Stimulated activated CD4-positive, alpha-beta T cell treated with anti-CD3 and anti-CD28 coated beads, Interleukin-4, amount 100 ng/mL, for 24 hours (primary cell): ENCODE data around the gene TOX2.

Experiments
- DNase-seq: peaks from one replicate; pipeline ENCODE4 v3.0.0-alpha.2; 2020

The TOX2 gene

DNA sequence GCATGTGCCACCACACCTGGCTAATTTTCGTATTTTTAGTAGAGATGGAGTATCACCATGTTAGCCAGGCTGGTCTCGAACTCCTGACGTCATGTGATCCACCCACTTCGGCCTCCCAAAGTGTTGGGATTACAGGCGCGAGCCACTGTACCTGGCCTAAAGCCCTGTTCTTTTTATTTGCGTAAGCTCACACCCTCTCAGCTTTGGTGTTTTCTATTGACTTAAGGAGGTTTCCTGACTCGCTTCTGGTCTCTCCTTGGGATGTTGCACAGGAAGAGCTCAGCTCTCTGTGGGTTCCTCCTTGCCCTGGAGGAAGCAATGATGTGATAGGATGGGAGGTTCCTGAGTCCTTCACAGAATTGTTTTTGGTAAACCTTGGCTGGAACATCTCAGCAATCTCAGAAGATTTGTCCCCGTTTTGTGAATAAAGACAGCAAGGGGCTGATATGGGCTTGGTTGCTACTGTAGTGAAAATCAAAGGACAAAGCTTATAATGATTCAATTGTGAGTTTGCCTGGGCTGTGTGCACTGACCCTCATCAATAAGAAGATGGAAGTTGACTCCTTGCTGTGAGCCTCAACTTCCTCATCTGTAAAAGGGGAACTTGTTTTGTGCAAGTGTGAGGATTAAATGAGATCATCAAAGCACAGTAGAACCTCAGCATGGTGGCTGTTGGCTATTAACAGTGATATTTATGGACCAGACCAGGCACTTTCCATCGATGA lies 27.0 kb downstream of the TOX2 start:
- DNase-seq = no peak

DNA sequence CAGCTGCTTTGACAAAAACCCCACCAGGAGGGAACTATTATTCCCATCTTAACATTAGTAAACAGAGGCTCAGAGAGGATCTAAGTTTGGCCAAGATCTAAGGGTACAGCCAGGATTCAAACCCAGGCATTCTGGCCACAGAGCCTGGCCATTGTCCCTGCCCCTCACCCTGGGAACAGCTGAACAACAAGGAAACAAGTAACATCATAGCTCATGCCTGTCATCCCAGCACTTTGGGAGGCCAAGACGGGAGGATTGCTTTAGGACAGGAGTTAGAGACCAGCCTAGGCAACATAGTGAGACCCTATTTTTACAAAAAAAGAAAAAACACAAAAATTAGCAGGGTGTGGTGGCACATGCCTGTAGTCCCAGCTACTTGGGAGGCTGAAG lies 27.5 kb downstream of the TOX2 start:
- DNase-seq = no peak

- DNase-seq = no peak
Measured at GRCh38 chr20:43942667-43943285, 28.1 kb downstream of the TOX2 start.

- no peak for DNase-seq
Measured at GRCh38 chr20:43943725-43944124, 29.1 kb downstream of the TOX2 start.

DNA sequence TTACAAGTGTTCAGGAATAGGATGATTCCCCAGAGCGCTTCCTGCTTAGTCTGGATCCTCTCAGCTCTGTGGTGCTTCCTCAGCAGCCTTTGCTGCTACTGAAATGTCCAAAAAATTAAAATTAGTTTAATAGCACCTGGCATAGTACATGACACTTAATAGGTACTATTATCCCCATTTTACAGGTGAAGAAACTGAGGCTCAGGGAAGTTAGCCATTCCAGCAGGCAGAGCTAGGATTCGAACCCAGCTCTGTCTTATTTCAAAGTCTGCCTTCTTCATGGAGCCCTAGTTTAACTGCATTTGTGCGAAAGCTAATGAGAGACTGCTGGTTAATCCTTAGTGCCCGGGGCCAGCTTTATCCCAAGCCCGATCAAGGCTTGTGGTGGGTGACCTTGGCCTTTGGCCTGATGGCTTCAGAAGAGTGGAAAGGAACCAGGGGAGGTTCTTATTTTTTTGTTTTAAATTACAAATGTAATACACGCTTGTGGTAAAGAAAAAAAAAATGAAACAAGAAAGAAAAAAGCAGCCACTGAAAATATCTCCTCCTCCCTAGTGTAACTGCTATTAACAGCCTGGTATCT lies 30.1 kb downstream of the TOX2 start:
- no peak for DNase-seq

GRCh38 chr20:43945391-43946205 lies 30.9 kb downstream of the TOX2 start:
- DNase-seq = no peak

DNA sequence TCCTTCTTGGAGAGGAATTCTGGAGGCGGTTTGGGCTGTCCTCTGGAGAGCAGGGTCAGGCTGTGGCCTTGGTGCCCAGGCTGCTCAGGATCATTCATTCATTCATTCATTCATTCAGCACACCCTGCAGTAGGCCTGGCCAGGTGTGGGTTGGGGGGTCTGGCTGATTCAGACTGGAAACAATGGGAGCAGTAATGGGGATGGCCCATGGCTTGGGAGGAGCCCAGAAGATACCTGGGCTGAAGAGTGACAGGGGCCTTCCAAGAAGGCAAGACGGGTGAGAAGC lies 31.5 kb downstream of the TOX2 start:
- DNase-seq = no peak

DNA sequence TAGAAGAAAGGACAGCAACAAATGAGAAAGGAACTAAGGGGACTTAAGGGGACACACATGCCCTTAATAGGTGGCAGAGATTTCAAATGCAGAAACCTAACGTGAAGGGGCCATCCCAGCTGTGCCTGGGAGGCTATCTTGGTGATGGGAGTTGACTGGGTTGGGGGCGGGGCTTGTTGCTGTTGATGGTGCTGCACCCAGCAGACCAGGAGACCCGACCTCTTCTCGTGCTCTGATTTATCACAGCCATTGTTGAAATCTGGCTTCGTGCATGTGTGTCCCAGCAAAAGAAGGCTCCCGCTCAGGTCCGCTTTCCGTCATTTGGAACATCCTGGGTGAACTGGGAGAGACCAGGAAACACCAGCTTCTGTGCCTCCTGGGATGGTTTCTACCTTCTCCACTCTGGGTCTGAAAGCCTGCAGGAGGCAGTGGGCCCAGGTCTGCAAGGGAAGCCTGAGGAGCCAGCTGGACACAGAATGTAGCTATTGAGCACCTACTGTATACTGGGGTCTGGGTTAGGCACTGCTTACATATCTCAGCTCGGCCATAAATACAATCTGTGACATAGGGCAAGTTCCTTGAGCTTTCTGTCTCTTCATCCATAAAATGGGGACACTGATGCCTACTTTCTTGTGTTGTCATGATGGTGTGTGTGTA lies 32.1 kb downstream of the TOX2 start:
- no peak for DNase-seq

DNA sequence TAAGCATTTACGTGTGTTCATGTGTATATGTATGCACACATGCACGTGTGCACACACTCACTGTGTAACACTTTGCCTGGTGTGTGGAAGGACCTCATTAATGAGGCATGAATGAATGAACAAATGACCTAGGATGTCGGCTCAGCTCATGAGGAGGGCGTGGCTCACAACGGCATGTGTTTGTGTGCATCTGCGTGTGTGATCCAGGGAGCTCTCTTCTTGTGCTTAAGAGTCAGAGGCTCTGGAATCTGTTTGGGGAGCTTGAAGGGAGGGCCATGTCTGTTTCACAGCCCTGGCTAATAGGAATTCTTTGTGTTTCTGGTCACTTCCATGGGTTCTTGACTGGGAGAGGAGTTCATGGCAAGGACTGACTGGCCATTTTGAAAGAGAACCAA lies 32.7 kb downstream of the TOX2 start:
- DNase-seq = no peak

DNA sequence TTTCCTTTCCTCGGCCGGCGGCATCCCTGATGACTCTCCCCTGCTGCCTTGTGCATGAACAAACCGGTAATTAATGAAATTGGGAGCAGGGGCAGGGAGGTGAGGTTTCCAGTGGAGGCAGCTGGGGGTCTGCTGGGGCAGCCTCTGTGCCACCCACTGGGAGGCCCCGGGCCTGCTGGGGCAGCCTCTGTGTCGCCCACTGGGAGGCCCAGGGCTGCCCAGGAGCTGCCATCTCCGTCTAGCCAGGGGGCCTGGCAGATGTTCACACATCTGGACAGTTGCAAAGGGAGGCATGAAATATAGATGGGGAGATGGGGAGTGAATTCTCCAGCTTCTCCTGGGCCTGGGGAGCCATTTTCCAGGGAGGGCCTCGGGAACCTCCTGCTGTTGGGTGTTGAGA lies 33.8 kb downstream of the TOX2 start:
- no peak for DNase-seq

DNA sequence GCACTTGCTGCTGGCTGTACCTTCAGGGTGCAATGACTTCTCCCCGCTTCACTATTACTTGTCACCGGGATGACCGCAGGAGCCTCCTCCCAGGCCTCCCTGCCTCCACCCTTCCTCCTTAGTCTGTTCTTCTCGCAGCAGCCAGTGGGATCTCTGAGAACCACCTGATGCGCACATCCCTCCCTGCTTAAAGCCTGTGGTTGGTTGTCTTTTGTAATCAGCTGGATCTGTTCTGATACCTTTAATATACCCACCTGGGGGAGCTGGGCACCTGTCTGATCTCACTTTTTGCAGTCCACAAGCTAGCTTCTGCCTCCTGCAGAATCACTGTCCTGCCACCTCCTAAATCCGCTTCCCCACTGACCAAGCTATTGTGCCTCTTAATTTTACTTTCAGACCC lies 34.6 kb downstream of the TOX2 start:
- DNase-seq = no peak

GRCh38 chr20:43949741-43950618 lies 35.3 kb downstream of the TOX2 start:
- DNase-seq = peak; percentile 60

DNA sequence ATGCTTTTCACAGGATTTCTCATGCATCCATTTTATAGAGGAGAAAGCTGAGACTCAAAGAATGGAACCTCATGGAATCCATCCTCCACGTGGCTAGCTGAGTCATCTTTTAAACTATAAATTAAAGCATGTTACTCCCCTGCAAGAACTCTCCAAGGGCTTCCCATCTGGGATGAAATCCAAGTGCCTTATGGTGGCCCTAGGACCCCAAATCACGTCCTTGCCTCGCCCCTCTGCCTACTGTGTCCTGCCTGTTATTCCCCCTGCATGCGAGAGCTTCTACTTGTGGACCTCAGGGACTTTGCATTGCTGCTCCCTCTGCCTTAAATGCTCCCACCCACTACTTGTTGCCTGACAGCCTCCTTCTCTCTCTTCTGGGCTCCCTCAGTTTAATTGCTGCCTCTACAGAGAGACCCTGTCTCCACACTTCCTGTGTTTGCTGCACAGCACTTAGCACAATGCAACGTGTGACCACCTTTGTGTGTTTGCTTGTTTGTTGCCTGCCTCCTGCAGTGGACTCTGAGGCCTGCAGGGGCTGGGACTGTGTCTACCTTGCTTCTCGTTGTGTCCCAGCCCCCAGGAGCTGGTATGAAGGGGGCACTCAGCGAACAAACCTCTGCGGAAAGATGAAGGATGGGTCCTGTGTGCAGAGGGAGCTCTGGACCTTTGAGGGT lies 39.4 kb downstream of the TOX2 start:
- no peak for DNase-seq

DNA sequence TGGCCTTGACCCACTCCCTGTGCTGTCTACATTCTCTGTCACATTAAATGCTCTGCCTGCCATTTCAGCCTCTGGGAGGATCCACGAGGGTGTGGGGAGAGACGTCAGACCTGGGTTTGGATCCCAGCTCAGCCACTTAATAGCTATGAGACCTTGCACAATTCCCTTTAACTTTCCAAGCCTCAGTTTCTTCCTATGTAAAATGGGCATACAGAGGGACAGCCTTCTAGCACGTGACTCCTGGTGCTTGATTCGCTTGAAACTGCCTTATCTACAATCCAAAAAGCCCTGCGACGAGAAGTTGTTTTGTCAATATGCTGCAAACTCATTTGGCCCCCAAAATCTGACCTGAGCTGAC lies 40.0 kb downstream of the TOX2 start:
- no peak for DNase-seq

- DNase-seq = peak; percentile 68
Measured at GRCh38 chr20:43955062-43955749, 40.6 kb downstream of the TOX2 start.

- DNase-seq = no peak
Measured at GRCh38 chr20:43955750-43956191, 41.1 kb downstream of the TOX2 start.

- no peak for DNase-seq
Measured at GRCh38 chr20:43957392-43957791, 42.7 kb downstream of the TOX2 start.

DNA sequence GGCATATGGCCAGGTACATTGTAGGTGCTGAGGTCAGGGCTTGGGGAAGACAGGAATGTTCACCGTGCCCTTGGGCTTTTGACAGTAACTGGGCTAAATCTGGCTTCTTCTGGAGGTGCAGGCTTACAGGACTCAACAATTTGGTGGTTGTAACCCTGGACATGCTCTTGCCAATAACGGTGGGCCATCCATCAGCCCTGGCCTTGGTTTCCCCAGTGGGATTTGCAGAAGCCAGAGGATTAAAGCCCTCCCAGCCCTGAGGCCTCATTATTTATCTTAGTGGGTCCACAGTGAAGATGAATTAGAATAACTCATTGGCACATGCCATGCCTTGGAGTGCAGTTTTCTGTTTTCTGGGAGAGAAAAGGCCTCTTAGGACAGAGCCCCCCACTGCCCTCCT lies 44.0 kb downstream of the TOX2 start:
- no peak for DNase-seq

GRCh38 chr20:43959079-43959919 lies 44.6 kb downstream of the TOX2 start:
- no peak for DNase-seq

DNA sequence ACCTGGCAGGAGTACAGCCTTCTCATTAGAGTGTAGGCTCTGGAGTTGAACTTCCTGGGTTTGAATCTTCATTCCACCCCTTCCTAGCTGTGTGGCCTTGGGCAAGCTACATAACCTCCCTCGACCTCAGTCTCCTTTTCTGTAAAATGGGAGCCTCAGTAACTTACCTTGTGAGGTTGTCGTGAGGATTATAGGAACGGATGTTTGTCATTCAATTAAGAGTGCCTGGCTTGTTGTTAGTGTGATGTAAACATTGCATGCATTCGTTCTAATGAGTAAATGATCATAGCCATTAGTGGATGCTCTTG lies 45.2 kb downstream of the TOX2 start:
- no peak for DNase-seq
